Ovary (tissue), 3 donors: ENCODE data around the gene SORCS2.

Experiments used
- EP300 ChIP-seq: sonication (generic); formaldehyde crosslinking; IDR thresholded peaks from one replicate; pipeline ENCODE4 v1.6.1; 2017; ENCODE audit warnings: antibody characterized with exemption
- TF ChIP-seq, protein P1 (sequence below), 3 donors: fragments of 450-650 bp in 2 of 3; fragments of 200-600 bp in 1 of 3; IDR thresholded peaks; one replicate each; pipeline versions ENCODE4 v1.5.1 to v1.8.0; 2016 to 2022; ENCODE audit warnings: antibody characterized with exemption in 3 of 3, mild to moderate bottlenecking in 1 of 3
- donor health status: DM: no; HTN: no; CAD: no.

DNA sequence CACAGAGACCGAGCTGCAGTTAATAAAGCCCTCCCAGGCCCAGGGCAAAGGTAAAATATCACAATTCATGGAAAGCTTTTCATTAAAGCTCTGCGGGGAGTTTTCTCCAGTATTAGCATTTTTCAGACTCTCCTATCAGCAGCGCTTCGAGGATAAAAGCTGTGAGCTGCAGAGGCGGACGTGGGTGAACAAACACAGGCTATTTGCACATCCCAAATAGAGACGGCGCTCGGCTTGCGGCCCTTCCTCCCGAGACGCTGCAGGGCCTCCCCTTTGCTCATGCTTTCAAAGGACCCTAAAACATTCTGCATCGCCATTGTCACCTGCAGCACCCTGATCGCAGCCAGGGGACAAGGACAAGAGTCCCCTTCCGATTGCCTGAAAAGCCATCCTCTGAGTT, 97.3 kb downstream of the SORCS2 start:
- TF ChIP-seq, protein P1, sequence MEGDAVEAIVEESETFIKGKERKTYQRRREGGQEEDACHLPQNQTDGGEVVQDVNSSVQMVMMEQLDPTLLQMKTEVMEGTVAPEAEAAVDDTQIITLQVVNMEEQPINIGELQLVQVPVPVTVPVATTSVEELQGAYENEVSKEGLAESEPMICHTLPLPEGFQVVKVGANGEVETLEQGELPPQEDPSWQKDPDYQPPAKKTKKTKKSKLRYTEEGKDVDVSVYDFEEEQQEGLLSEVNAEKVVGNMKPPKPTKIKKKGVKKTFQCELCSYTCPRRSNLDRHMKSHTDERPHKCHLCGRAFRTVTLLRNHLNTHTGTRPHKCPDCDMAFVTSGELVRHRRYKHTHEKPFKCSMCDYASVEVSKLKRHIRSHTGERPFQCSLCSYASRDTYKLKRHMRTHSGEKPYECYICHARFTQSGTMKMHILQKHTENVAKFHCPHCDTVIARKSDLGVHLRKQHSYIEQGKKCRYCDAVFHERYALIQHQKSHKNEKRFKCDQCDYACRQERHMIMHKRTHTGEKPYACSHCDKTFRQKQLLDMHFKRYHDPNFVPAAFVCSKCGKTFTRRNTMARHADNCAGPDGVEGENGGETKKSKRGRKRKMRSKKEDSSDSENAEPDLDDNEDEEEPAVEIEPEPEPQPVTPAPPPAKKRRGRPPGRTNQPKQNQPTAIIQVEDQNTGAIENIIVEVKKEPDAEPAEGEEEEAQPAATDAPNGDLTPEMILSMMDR (IDR thresholded peaks at IDR 0.05): no peak
- no peak for TF ChIP-seq EP300
